ENCODE measurements around the gene GVQW3.

The GVQW3 gene

GRCh38 chr11:76448506-76448905, 67.4 kb downstream of the GVQW3 start:
- POLR2A ChIA-PET = no interaction called here
- no peak for TF ChIP-seq CTCF (IDR thresholded peaks at IDR 0.05; ENCODE audit: control extremely low read depth, extremely low read depth, low read depth, missing control alignments)
- CTCF ChIA-PET = no interaction called here
- no peak for DNase-seq (ENCODE audit: extremely low spot score)

- ChIA-PET POLR2A (no interaction called here), CTCF (no interaction called here)
- TF ChIP-seq CTCF (IDR thresholded peaks at IDR 0.05; ENCODE audit: control extremely low read depth, extremely low read depth, low read depth, missing control alignments) = no peak
- no peak for DNase-seq (ENCODE audit: extremely low spot score)
Measured at GRCh38 chr11:76453248-76453647, 72.1 kb downstream of the GVQW3 start.

- TF ChIP-seq CTCF (IDR thresholded peaks at IDR 0.05; ENCODE audit: control extremely low read depth, extremely low read depth, low read depth, missing control alignments) = no peak
- ChIA-PET POLR2A (no interaction called here), CTCF (interaction anchor here (1.2 to 1.5 kb wide), 2 partner anchors 10 to 15 kb away, joined by 3 read pairs; no protein-coding TSS in a partner anchor)
- DNase-seq (ENCODE audit: extremely low spot score) = no peak
Measured at GRCh38 chr11:76455331-76455730, 74.2 kb downstream of the GVQW3 start.

- TF ChIP-seq CTCF (IDR thresholded peaks at IDR 0.05; ENCODE audit: control extremely low read depth, extremely low read depth, low read depth, missing control alignments) = no peak
- ChIA-PET POLR2A (no interaction called here), CTCF (interaction anchor here (1.2 to 1.5 kb wide), 2 partner anchors 10 to 14 kb away, joined by 3 read pairs; no protein-coding TSS in a partner anchor)
- DNase-seq (ENCODE audit: extremely low spot score) = no peak
Measured at GRCh38 chr11:76455931-76456330, 74.8 kb downstream of the GVQW3 start.

GRCh38 chr11:76456571-76456970, 75.4 kb downstream of the GVQW3 start:
- DNase-seq (ENCODE audit: extremely low spot score) = no peak
- POLR2A ChIA-PET = no interaction called here

More at GRCh38 chr11:76456571-76456970, 75.4 kb downstream of the GVQW3 start:
- CTCF ChIA-PET = interaction anchor here (0.7 to 1.5 kb wide), 2 partner anchors 13 to 30 kb away, joined by 3 read pairs; no protein-coding TSS in a partner anchor
- TF ChIP-seq CTCF (IDR thresholded peaks at IDR 0.05; ENCODE audit: control extremely low read depth, extremely low read depth, low read depth, missing control alignments) = no peak

Data from GM10248 (cell line).